ENCODE measurements around the gene TBX15.

DNA sequence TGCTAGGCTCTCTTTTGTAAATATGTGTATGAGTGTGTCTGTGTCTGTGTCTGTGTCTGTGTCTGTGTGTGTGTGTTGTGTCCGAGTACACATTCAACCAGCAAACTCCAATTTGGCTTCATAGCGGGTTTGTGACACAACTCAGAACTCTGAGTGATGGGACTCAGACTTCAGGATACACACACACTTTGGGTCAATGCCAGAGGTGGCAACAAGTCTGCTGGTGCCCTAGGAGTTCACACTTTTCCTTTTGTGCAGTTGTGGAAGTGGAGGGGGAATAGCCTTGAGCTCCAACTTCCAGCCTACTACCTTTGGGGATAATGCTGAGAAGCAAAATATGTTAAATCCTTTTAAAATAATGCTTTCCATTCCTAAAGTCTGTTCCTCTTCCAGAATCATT is 16.6 kb upstream of the TBX15 start:
- no peak for TF ChIP-seq POLR2AphosphoS5 (IDR thresholded peaks at IDR 0.05; ENCODE audit: borderline replicate concordance, low read depth, low read length)
- no peak for TF ChIP-seq EZH2 (IDR thresholded peaks at IDR 0.05)
